Fibroblast of skin of left biceps (primary cell): ENCODE data around the gene PRDM2.

Source experiments
- DNase-seq, 2 experiments: peaks; one replicate each; pipeline ENCODE4 v3.0.0-alpha.2; 2013; ENCODE audit warnings: low read depth in 2 of 2

The PRDM2 gene

DNA sequence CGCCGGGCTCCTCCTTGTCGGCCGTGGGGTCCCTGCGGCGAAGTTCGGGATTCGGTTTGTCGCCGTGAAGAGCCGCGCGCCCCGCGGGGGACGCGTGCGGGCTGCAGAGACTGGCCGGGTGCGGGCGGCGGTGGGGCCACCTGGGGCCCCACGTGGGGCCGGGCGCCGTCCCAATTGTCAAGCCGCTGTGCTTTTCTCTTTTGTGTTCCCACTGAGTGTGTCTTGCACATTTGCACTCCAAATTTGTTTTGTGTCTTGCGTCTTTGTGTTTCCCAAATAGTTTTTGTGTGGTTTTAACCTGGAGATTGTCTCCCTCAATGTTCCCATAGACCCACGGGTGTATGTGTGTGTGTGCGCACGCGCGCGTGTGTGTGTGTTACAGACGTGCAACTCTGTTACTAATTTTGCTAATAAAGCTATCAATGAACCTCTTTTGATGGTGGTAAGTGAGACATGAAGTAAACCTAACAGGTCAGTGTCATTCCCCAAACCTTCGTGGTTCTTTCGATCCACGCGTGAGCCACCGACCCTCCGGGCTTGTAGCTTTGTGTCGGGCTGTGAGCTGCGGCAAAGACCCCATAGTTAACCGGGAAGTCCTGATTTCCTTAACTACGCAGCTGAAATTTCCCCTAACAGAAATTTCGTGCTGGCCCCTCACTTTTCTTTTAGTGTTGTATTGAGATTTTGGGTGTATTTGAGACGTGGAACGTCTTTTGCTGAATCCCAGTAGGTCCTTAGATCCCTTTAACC lies 708 bp downstream of the PRDM2 start:
- DNase-seq = no peak

DNA sequence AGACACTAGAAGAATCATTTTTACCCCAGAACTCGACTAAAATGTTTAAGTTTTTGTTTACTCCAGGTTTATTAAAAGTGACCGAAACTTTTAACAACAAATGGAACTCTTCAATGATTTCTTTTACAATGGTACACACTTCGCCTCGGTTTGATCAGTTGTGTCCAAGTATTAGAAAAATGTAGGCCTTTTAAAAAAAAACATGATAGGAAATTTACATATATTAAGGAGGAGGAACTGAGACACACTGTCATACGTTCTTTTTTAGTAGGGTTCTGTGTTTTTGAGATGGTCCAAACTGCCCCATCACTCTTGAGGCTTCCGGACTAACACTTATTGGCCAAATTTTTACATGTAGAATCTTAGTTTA lies 1.3 kb downstream of the PRDM2 start:
- DNase-seq = no peak

DNA sequence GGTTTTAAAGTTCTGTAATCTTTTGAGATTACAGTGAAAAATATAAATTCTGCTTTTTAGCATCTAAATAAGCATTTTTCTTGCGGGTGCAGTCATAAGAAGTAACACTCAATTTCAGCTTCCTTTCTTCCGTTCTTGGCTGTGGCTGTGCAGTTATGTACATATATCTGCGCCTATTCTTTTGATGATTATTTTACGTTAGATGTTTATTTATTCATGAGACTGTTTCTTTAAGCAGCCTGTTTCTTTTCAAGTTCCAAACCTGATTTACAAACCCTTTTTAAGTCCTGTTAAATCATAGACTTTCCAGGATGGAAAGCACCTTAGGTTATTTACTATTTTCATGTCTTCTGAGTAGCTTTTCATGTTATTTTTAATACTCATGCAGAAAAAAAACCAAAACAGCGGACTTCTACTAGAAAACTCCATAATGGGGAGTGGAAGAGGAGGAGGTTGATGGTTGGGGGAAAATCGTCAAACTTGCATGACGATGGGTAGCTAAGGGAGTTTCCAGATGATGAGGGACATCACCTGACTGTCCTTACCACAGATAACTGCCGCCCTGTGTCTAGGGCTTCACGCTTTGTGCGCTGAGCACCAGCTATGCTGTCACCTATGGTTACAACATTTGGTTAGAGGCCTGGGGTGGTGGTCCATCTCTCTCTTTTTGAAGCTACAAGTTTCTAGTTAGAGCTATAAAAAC lies 2.6 kb downstream of the PRDM2 start:
- no peak for DNase-seq

DNA sequence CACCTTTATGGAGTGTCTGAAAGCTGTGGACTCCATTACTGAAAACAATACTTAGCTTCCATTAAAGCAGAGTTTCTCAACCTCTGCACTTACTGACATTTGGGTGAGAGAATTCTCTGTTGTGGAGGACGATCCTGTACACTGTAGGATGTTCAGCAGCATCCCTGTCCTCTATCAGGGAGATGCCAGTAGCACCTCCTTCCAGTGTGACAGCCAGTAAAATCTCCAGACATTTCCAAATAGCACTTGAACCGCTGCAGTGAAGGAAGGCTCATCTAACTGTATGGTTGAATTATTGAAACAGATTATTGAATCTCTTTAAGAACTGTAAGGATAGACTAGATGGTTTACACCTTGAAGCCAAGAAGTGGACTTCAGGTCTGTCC lies 3.1 kb downstream of the PRDM2 start:
- no peak for DNase-seq

DNA sequence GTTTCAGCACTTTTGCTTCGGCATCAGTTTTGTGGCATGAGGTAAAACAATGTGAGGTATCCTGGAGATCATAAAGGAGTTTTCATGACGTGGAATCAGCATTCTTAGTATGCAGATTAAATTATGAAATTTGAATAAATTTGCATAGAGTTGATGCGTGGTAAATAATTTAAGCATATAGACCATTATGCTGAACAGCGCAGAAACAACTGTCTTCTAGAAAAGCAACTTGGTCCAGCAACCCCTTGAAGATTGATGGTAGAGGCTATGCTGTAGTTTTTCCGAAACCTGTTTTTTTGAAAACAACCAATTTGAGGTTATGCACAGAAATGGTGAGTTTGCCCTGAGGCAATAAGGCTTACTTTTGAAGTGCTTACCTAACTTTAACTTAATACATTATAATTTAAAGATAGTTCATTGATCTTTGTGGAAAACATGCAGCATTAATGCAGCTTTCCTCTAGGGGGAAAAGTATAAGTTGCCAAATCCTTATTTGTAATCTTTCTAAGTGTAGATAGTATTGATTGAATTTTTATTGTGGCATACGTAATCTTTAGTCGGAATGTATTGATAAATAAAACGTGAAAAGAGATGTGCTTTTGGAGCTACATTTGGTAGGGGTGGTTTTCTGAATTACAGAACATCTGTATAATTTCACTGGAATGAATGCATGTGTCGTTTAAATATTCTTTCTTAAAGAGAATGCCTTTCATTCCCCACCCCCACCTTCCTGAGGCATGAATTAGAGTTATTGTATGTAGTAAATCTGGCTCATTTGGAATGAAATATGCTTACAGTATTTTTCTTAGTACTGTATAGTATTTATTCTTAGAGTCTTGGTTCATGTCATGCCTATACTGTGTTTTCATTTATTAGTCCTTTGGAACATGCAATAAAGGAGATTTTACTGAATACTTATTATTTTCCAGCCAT lies 3.8 kb downstream of the PRDM2 start:
- no peak for DNase-seq

DNA sequence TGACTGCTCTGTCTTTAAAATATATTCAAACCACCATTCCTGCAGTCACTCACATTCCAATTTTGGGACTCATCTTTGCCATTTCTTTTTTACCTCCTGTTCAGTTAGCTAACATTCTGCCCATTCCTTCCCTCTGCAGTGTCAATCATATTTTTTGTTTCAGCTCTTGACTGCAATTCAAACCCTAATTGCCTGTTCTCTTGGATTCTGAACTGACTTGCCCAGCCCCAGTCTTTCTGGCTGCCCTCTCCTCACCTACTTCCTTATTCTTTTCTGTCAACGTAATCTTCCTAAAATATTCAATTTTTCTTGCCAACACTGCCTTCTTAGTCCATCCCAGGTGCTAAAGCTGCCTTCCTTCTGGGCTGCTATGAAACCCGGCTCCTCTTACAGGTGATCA lies 6.1 kb downstream of the PRDM2 start:
- DNase-seq = no peak

DNA sequence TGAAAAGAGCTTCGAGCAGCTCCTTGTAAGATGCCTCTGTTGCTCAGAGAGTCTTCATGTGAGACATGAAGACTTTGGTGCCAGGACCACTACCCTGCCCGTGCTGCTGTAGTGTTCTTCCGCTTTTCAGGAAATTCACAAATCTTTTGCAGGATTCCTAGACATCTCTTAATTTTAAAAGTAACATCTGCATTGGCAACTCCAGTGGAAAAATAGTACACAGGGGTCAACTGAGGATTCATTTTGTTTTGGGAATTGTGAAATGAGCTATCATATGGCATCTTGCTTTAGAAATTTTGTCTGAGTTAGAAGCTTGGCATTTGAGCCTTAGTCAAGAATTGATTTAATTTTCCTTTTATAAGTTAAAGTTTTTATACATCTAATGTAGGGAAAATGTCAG lies 7.2 kb downstream of the PRDM2 start:
- DNase-seq = peak in 1 of 2 experiments; percentile 22

DNA sequence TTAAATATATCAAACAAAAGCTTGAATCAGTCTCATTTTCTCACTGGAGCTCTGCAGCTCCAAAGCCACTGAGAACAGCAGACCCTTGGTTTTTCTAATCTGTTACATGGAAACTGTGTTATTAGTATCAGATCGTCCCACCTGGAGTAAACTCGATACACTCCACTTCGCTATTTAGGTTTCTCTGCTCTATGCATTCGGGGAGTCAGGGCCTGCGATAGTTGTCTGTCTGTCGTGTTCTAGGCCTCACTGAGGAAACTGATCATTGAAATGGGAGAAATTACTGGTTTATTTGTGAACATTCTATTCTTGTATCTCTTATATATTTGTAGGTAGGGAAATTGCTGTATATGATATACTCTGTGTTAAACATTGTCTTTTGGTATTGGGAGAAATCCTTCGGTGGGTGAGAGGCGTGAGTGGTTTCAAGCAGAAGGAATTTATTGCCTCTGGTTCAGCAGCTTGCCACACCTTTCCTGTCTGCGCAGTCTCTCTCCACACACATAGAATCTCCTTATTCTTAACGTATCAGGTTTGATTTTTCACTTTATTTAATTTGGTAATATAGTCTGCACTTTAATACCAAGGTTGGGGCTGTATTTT lies 8.5 kb downstream of the PRDM2 start:
- DNase-seq = no peak

DNA sequence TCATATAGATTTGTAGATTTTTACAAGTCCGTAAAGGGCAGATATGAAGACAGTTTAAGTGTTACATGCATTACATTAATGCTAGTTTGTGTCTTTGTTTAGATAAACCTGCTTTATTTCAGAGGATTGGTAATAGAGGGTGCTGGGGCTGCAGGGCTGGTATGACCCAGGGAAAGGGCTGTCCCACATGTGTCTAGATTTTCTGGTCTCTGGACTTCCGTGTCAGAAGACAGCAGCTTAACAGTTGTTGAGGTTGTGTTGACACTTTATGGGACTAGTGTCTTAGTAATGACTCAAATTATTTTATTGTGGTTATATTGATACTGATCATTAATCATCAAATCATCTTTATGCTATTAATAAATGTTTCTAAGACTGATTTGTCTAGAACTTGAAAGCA lies 10.1 kb downstream of the PRDM2 start:
- no peak for DNase-seq

DNA sequence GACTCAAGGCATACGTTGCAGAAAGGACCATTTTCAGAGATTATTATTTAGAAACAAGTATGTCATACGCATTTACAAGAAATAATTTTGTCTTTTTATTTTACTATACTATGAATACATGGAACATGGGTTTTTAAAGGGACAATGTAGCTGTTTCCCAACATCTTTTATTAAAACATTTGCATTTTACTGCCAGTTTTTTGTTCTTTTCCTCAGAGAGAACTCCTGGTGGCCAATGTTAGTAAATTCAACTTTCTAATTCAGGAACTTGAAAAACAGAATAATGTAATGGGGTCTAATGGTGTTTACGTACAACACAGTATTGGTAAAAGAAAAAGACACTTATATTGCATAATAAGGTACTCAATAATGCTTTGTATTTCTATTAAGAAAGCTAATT lies 14.9 kb downstream of the PRDM2 start:
- DNase-seq = no peak

DNA sequence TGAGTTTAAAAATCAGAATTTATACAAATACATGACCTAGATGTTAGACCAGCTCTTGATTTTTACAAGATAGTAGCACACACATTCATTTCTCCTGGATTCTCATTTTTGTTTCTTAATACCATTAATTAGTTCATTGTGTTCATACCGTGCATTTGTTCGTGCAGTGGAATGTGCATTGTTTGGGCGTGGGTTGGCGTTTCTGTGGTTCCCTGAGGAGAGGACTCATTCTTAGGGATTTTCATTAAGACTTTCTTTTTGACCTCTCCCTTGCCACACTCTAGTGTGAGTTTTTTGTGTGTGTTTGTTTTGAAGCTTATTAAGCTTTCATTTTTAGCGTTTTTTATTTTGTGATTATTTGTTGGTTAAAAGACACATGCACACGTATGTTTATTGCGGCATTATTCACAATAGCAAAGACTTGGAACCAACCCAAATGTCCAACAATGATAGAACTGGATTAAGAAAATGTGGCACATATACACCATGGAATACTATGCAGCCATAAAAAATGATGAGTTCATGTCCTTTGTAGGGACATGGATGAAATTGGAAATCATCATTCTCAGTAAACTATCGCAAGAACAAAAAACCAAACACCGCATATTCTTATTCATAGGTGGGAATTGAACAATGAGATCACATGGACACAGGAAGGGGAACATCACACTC lies 15.8 kb downstream of the PRDM2 start:
- DNase-seq = peak; percentile 69 to 70

DNA sequence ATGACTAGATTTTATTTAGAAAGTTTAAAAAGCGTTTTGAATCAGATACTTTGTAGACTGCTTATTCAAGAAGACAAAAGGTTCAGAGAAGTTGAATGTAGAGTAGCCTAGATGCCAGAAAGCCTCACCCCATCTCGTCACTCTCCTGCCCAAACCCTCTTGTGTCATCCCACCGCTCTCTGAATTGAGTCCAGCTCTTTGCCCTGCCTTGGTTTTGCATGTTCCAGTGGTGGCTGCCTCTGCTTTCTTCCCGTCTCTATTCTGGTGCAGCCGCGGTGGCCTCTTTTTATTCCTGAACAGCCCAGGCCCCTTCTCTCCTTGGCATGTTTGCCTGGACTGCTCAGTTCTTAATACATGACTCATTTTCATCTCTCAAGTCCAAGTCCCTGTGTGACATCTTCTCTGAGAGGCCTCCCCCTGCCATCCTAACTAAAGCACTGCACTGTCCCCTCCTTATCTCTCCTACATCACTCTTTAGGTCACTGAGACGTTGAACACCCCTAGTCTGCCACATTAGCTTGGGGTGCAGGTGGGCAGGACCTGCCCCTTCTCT lies 22.9 kb downstream of the PRDM2 start:
- DNase-seq = no peak

DNA sequence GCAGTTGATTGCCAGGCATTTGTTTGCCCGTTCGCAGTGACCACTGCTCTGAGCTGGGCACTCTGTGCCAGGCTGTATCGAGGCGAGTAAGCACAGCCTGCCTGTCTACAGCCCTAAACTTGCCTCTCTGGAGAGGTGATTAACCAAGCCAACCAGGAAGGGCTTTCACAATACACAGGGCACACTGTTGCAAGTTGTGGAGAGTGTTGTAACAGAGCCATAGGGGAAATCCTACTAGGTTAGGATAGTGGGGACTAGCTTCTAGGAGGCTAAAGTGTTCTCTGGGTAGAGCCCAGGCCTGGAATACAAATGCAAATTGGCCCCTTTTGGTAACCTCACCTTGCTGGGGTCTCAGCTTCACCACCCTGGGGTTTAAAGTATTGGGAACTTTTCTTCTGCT lies 23.8 kb downstream of the PRDM2 start:
- no peak for DNase-seq

DNA sequence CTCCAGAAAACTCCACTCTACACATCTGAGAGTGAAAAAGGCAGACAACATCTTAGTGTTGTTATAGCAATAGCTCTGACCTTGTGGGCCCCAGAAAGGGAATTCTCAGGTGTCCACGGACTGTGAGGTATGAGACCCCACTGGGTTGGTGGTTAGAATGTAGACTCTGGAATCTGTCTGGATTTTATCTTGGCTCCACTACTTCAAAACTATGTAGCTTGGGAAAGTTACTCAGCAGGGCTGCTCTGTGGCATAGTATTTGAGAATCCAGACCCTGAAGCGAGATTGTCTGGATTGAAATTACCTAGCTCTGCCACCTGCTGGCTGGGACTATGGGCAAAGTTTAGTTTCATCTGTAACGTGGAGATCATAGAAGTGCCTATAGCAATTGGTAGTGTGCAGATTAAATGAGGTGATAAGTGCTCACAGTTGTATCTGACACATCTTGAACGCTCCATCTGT lies 25.8 kb downstream of the PRDM2 start:
- peak; percentile 79 to 83 for DNase-seq

DNA sequence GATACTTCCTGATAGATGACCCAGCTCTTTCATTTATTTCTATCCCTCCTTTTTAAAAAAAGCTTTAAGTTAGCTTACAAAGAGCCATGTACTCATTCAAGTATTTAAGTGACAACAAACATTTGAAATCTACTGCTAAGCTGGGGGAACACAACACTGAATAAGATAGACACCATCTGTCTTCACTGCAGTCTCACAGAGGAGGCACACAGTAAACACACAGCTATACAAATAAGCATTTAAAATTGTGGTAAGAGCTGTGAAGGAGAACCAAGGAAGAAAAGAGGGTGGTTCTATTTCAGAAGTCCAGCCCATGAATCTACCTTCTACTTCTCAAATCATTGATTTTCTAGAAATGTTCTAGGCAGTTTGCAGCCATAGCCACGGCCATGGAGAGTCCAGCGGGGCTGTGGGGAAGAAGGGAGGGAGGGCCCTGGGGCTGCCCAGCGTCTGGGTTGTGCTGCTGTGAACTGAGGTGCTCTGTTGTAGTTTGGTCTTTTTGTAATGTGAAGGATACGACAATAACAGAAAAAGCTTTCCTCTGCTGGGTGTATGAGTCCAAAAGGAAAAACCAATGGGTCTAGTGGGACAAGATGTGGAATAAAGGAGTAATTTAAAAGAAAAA lies 28.2 kb downstream of the PRDM2 start:
- DNase-seq = no peak

DNA sequence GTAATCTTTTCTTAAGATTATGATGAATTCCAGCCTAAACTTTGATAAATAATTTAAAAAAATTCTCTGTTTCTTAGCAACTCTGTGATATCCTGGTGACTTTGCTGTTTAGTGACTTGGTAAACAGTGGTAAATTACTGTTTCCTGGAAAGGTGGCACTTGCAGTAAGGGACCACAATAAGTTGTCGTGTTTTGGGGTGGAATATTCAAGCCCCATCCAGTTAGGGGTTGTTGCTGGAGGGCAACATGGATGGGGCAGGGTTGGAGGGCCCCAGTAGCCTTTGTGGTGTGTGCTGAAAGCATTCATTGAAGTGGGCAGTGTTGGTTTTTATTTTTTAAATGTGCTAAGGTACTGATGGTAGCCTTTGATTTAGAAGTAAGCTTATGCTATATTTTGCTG lies 30.3 kb downstream of the PRDM2 start:
- no peak for DNase-seq

DNA sequence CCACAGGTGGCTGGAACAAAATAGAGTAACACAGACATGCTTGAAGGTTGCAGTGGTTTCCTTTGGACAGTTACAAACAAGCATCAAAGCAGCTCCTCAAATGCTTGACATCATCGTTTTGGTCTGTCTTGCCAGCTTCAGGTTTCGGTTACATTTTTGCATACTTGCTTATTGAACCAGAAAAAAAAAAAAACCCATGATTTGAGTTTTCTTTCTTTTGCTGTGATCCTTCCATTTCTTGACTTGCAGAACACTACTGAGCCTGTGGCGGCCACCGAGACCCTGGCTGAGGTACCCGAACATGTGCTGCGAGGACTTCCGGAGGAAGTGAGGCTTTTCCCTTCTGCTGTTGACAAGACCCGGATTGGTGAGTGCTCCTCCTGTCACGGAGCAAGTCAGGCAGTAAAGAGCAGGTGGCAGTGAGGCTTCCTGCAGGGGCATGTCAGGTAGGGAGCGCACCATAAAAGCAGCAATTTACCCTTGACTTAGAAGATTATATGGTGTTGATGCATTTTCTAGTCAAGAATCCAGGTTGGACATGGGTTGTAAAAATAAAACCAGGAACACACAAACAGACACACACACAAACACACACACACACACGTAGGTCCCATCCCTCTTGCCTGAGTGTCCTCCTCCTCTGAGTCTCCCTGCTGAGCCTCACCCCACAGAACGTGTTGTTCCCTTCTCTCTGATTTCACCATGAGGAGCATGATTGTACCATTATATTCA lies 30.9 kb downstream of the PRDM2 start:
- DNase-seq = no peak

DNA sequence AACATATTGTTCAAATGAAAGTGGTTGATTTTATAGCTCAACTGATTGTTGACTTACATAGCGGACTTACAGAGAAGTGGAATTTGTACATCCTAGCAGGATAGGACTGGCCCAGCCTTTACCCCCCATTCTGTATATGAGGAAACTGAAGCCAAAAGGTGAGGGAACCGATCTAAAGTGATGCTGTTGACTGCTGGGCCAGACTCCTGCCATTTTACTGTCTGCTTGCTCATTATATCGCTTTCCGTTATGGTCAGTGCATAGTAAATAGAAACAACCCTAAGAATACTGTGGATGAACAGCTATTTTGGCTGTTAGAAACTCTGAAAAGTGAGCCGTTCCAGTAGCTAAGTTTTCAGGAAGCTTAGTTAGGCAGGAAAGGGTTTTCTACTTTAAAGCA lies 31.9 kb downstream of the PRDM2 start:
- no peak for DNase-seq

DNA sequence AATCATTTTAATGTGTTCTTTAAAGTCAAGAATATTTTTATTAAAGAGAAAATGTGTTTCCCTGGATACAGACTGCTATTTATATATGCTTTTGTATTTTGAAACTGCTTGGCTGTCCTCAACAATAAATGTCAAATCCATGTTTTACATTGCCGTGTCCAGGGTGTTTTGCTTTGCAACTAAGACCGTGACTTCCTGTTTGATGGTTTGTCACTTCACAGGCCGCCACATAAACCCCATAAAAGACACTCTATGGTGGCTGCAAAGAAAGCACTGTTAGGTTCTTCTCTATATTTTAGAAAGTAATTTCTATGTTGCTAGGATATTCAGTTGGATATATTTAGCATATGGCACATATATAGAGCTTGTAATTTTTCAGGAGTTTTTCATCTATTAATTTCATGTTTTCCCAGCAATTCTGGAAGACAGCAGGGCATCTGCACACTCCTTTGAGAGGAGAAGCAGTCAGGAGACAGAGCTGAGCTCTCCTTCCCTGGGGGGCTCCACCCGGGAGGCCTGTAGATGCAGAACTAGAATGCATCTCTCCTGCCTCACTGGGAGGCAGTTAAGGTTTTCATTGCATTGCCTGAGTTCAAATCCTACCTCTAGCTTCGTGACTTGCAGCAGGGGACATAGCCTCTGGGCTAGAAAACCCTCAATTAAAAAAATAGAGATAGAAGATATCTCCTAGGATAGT lies 33.1 kb downstream of the PRDM2 start:
- no peak for DNase-seq
